ENCODE results near the gene WDR27.

- TF ChIP-seq CTCF (IDR thresholded peaks at IDR 0.05; ENCODE audit: low read length) (no peak), EZH2 (IDR thresholded peaks at IDR 0.05; ENCODE audit: borderline replicate concordance, low read length) (no peak)
Observed at GRCh38 chr6:169579407-169580111, 122.3 kb downstream of the WDR27 start.
